ENCODE data around the gene FGF22. TPM values are rescaled to one million over a fixed set of nuclear protein-coding genes. Genes with fewer than 3 reads are reported as not detected.

The FGF22 gene
- total RNA-seq, 1 experiment from 2014 or later = 1.3 TPM

- ChIA-PET POLR2A (ENCODE audit: unreplicated experiment) (no interaction called here), CTCF (no interaction called here)
- ATAC-seq = no peak
- no peak overlapping the region for H3K4me3 ChIP-seq (ENCODE audit: low read length)
- intact Hi-C loops (cut with micrococcal nuclease) = no loop called here
- H3F3A ChIP-seq (ENCODE audit: low read length, unreplicated experiment) = no peaks in the 10 kb centered on the region
- no peaks in the 10 kb centered on the region for H4K20me1 ChIP-seq (ENCODE audit: low read length)
- no peak overlapping the region for H3K4me2 ChIP-seq (ENCODE audit: low read length)
- H3K36me3 ChIP-seq (ENCODE audit: low read depth, low read length) = no peaks in the 10 kb centered on the region
- no peaks in the 10 kb centered on the region for H3K4me1 ChIP-seq (ENCODE audit: insufficient read depth, low read length)
- no peak for TF ChIP-seq CTCF (conservative IDR thresholded peaks at IDR 0.05; ENCODE audit: low read depth, low read length)
- TF ChIP-seq EZH2 (IDR thresholded peaks at IDR 0.05; ENCODE audit: low read length, unreplicated experiment) = no peak
- TF ChIP-seq EZH2phosphoT487 (IDR thresholded peaks at IDR 0.05; ENCODE audit: borderline replicate concordance, low read length) = no peak
- H3K9ac ChIP-seq (ENCODE audit: low read length) = no peak overlapping the region
- no peaks in the 10 kb centered on the region for H3K79me2 ChIP-seq (ENCODE audit: low read length)
- BruUV-seq (replicated peaks) = no TSS peak
- no peaks in the 10 kb centered on the region for H3K27me3 ChIP-seq (ENCODE audit: low read length)
- no peak overlapping the region for H2AFZ ChIP-seq (ENCODE audit: low read length)
- no peaks in the 10 kb centered on the region for H3K9me2 ChIP-seq (replicated peaks; ENCODE audit: low read length)
- H3K27ac ChIP-seq (ENCODE audit: low read length) = no peak overlapping the region
- no peaks in the 10 kb centered on the region for H3K9me3 ChIP-seq (ENCODE audit: low read length)
- DNase-seq = no peak
These were observed 4.7 kb downstream of the FGF22 start for GRCh38 chr19:644363-644762.

GRCh38 chr19:644789-645188, 5.1 kb downstream of the FGF22 start:
- ChIA-PET CTCF (no interaction called here), POLR2A (ENCODE audit: unreplicated experiment) (no interaction called here)
- no peaks in the 10 kb centered on the region for H4K20me1 ChIP-seq (ENCODE audit: low read length)
- H3K36me3 ChIP-seq (ENCODE audit: low read depth, low read length) = no peaks in the 10 kb centered on the region
- H2AFZ ChIP-seq (ENCODE audit: low read length) = no peak overlapping the region
- H3K9ac ChIP-seq (ENCODE audit: low read length) = no peak overlapping the region
- TF ChIP-seq EZH2phosphoT487 (IDR thresholded peaks at IDR 0.05; ENCODE audit: borderline replicate concordance, low read length) (no peak), EZH2 (IDR thresholded peaks at IDR 0.05; ENCODE audit: low read length, unreplicated experiment) (no peak), CTCF (conservative IDR thresholded peaks at IDR 0.05; ENCODE audit: low read depth, low read length) (no peak)
- intact Hi-C loops (cut with micrococcal nuclease) = no loop called here
- ATAC-seq (no peak), DNase-seq (no peak)
- H3K4me2 ChIP-seq (ENCODE audit: low read length) = no peak overlapping the region
- H3K27ac ChIP-seq (ENCODE audit: low read length) = no peak overlapping the region
- H3K4me3 ChIP-seq (ENCODE audit: low read length) = no peak overlapping the region
- no peaks in the 10 kb centered on the region for H3K27me3 ChIP-seq (ENCODE audit: low read length)
- no peaks in the 10 kb centered on the region for H3K4me1 ChIP-seq (ENCODE audit: insufficient read depth, low read length)
- no peaks in the 10 kb centered on the region for H3F3A ChIP-seq (ENCODE audit: low read length, unreplicated experiment)
- no peaks in the 10 kb centered on the region for H3K9me2 ChIP-seq (replicated peaks; ENCODE audit: low read length)
- no peaks in the 10 kb centered on the region for H3K9me3 ChIP-seq (ENCODE audit: low read length)
- BruUV-seq (replicated peaks) = no TSS peak
- H3K79me2 ChIP-seq (ENCODE audit: low read length) = no peaks in the 10 kb centered on the region

GRCh38 chr19:645912-646778, 6.5 kb downstream of the FGF22 start:
- H3K79me2 ChIP-seq (ENCODE audit: low read length) = no peaks in the 10 kb centered on the region
- CTCF ChIA-PET = no interaction called here
- H3K4me3 ChIP-seq (ENCODE audit: low read length) = no peak overlapping the region
- no peaks in the 10 kb centered on the region for H3K9me3 ChIP-seq (ENCODE audit: low read length)
- H3K9ac ChIP-seq (ENCODE audit: low read length) = no peak overlapping the region
- no peaks in the 10 kb centered on the region for H3K36me3 ChIP-seq (ENCODE audit: low read depth, low read length)
- H3K4me1 ChIP-seq (ENCODE audit: insufficient read depth, low read length) = no peaks in the 10 kb centered on the region
- no peak for ATAC-seq
- no peak for DNase-seq
- H3K27me3 ChIP-seq (ENCODE audit: low read length) = no peaks in the 10 kb centered on the region
- H3K4me2 ChIP-seq (ENCODE audit: low read length) = no peak overlapping the region
- no peak overlapping the region for H2AFZ ChIP-seq (ENCODE audit: low read length)
- no peak for TF ChIP-seq CTCF (conservative IDR thresholded peaks at IDR 0.05; ENCODE audit: low read depth, low read length)
- TF ChIP-seq EZH2 (IDR thresholded peaks at IDR 0.05; ENCODE audit: low read length, unreplicated experiment) = no peak
- TF ChIP-seq EZH2phosphoT487 (IDR thresholded peaks at IDR 0.05; ENCODE audit: borderline replicate concordance, low read length) = no peak
- no TSS peak for BruUV-seq (replicated peaks)
- POLR2A ChIA-PET (ENCODE audit: unreplicated experiment) = no interaction called here
- H4K20me1 ChIP-seq (ENCODE audit: low read length) = no peaks in the 10 kb centered on the region
- no peaks in the 10 kb centered on the region for H3K9me2 ChIP-seq (replicated peaks; ENCODE audit: low read length)
- no peaks in the 10 kb centered on the region for H3F3A ChIP-seq (ENCODE audit: low read length, unreplicated experiment)
- intact Hi-C loops (cut with micrococcal nuclease) = no loop called here
- no peak overlapping the region for H3K27ac ChIP-seq (ENCODE audit: low read length)
